Psoas muscle (tissue), 8 donors: ENCODE results near the gene EHD4. TPM values are rescaled to one million over a fixed set of nuclear protein-coding genes. Genes with fewer than 3 reads are reported as not detected.

ENCODE experiments used
- ATAC-seq, 4 donors: fragments of 200-7000 bp; cut with Tn5 transposase; one replicate each; pipeline ENCODE4 v1.9.1; 2020; ENCODE audit warnings: moderate library complexity in 3 of 4, mild to moderate bottlenecking in 2 of 4
- DNase-seq, 2 donors: peaks; one replicate each; pipeline ENCODE4 v3.0.0-alpha.2; 2020
- H3K27ac ChIP-seq: fragments of 200-600 bp; one replicate; pipeline ENCODE4 v1.8.0; 2022
- H3K27me3 ChIP-seq, 3 donors: fragments of 200-600 bp in 1 of 3; one replicate each; pipeline versions ENCODE4 v1.6.1 to v1.8.0; 2013 to 2022; ENCODE audit warnings: low read length in 2 of 3, mild to moderate bottlenecking in 2 of 3, moderate library complexity in 1 of 3; ENCODE audit not compliant: insufficient read depth in 3 of 3
- H3K36me3 ChIP-seq, 2 donors: fragments of 200-600 bp in 1 of 2; one replicate each; pipeline versions ENCODE4 v1.6.1 to v1.8.0; 2013 to 2022; ENCODE audit warnings: low read depth in 1 of 2, mild to moderate bottlenecking in 1 of 2, moderate library complexity in 1 of 2; ENCODE audit not compliant: insufficient read depth in 1 of 2
- H3K4me1 ChIP-seq: fragments of 200-600 bp; one replicate; pipeline ENCODE4 v1.8.0; 2022
- H3K4me3 ChIP-seq: fragments of 200-600 bp; one replicate; pipeline ENCODE4 v1.8.0; 2022; ENCODE audit warnings: mild to moderate bottlenecking
- H3K9me3 ChIP-seq: fragments of 200-600 bp; one replicate; pipeline ENCODE4 v1.8.0; 2022
- WGBS, 3 donors: extraction: QIAGEN DNeasy Blood & Tissue Kit; methylation state at CpG; one replicate each; pipeline versions ENCODE4 v1.1.6 to v1.1.7; 2013; 5-methylcytosine and 5-hydroxymethylcytosine counted together
- intact Hi-C, 2 donors: fragments of 100-400 bp; cut with DNase I; formaldehyde crosslinking; loops; one replicate each; pipeline versions ENCODE4 v1.11.0 to v1.14.2; 2022
- polyA plus RNA-seq, 3 donors: library from polyadenylated mRNA; stranded (reverse); fragments of 200-250 nt; gene quantifications; one replicate each; pipeline ENCODE4 v1.2.3, GENCODE V29; 2013
- total RNA-seq, 4 donors: library from RNA; stranded (reverse); fragmentation: NEBNext Ultra II Directional in 2 of 4; extraction: Animal tissue kit (Norgen Biotek cat#: 25700) in 2 of 4; gene quantifications; one replicate each; pipeline versions ENCODE4 v1.2.1 to v1.2.4, GENCODE V29; 2021 to 2023
- TF ChIP-seq, protein P1 (sequence below): fragments of 200-600 bp; IDR thresholded peaks from one replicate; pipeline ENCODE4 v1.8.0; 2022; ENCODE audit warnings: antibody characterized with exemption
- donor health status: healthy with polysubstance abuse.
- donor health status: DM: no; HTN: no; CAD: no; lungs with moderate emphysema.
- donor health status: Bipolar disorder and iron deficiency.
- donor health status: healthy.
- donor health status: DM: yes; HTN: yes; CAD: no.
- donor health status: DM: no; HTN: no; CAD: no.
- donor health status: DM: no; HTN: no; CAD: no.
- donor health status: DM: yes; HTN: yes; CAD: no.

Gene EHD4
- total and polyA plus RNA-seq, 7 donors, result 1.7 to 9.6 (median 5.3) TPM

DNA sequence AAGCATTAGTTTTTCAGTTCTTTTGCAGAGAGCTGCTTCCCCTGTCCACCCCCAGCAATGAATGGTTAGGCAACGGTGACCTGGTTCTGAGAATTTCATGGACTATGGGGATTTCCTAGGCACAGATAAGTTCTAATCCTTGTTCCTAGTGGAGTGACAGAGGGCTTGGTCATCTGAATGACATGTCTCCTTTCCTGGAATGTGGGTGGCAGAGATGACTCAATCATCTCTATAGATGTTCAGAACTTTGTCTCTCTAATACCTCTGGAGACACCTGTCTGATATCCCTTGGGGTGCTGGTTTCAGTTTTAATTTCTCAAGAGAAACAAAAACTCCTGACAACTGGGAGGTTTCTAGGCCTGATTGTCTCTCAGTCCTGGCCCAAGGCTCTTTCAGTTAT is 38.1 kb upstream of the EHD4 start:
- H3K9me3 ChIP-seq, result no peaks in the 10 kb centered on the region
- ATAC-seq, result peak in 2 of 4 donors; percentile 39 to 58
- no peak overlapping the region for H3K4me3 ChIP-seq
- WGBS, 3 donors, result 54 to 93% (median 83%) methylated on average over 1 of the region's 1 CpG
- TF ChIP-seq, protein P1, sequence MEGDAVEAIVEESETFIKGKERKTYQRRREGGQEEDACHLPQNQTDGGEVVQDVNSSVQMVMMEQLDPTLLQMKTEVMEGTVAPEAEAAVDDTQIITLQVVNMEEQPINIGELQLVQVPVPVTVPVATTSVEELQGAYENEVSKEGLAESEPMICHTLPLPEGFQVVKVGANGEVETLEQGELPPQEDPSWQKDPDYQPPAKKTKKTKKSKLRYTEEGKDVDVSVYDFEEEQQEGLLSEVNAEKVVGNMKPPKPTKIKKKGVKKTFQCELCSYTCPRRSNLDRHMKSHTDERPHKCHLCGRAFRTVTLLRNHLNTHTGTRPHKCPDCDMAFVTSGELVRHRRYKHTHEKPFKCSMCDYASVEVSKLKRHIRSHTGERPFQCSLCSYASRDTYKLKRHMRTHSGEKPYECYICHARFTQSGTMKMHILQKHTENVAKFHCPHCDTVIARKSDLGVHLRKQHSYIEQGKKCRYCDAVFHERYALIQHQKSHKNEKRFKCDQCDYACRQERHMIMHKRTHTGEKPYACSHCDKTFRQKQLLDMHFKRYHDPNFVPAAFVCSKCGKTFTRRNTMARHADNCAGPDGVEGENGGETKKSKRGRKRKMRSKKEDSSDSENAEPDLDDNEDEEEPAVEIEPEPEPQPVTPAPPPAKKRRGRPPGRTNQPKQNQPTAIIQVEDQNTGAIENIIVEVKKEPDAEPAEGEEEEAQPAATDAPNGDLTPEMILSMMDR, result no peak
- no peaks in the 10 kb centered on the region for H3K27me3 ChIP-seq
- H3K27ac ChIP-seq, result no peak overlapping the region
- H3K4me1 ChIP-seq, result no peaks in the 10 kb centered on the region
- intact Hi-C loops, result no loop called here
- H3K36me3 ChIP-seq, result no peaks in the 10 kb centered on the region
- no peak for DNase-seq

DNA sequence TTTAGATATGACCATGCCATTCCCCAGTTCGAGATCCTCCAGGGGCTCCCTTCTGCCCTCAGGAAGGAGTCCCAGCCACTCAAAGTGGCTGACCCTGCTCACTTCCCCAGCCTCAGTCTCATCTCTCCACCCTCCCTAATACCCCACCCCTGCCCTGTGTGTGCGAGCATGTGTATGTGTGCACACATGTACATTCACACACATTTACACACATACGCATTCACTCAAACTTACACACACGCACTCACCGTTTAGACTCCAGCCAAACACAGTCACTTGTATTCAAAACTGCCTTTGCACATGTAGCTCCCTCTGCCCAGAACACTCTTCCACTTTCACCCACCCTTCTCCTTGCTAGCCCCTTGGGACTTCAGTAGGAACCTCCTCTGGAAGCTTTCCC is 37.1 kb upstream of the EHD4 start:
- peak in 1 of 2 donors; percentile 3 for DNase-seq
- H3K27ac ChIP-seq, result no peak overlapping the region
- 86 to 96% (median 92%) methylated on average over 5 of the region's 5 CpGs for WGBS, 3 donors
- H3K4me1 ChIP-seq, result no peaks in the 10 kb centered on the region
- intact Hi-C loops, result no loop called here
- TF ChIP-seq, protein P1, result no peak
- no peaks in the 10 kb centered on the region for H3K27me3 ChIP-seq
- H3K4me3 ChIP-seq, result no peak overlapping the region
- peak in 1 of 4 donors; percentile 5 for ATAC-seq
- no peaks in the 10 kb centered on the region for H3K9me3 ChIP-seq
- no peaks in the 10 kb centered on the region for H3K36me3 ChIP-seq

DNA sequence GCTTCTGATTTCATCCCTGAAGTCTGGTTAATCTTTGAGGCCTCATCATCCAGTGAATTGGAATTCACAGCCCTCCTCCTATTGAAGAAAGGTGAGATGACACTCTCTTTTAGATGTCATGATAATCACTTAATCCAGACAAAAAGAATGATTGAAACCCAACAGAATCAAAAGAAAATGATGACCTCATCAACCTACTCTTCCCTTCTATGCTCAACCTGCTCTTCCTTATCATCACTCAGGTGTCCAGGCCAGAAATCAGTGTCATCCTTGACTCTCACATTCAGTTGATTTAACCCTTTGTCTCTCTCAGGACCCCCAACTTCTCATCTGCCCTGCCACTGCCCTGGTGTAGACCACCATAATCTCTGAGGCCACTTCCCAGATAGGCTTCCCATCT is 36.7 kb upstream of the EHD4 start:
- Histone ChIP-seq H3K36me3 (no peaks in the 10 kb centered on the region), H3K27me3 (no peaks in the 10 kb centered on the region), H3K9me3 (no peaks in the 10 kb centered on the region), H3K27ac (no peak overlapping the region), H3K4me1 (no peaks in the 10 kb centered on the region), H3K4me3 (no peak overlapping the region)
- TF ChIP-seq, protein P1, result no peak
- DNase-seq, result no peak
- intact Hi-C loops, result no loop called here
- no peak for ATAC-seq

DNA sequence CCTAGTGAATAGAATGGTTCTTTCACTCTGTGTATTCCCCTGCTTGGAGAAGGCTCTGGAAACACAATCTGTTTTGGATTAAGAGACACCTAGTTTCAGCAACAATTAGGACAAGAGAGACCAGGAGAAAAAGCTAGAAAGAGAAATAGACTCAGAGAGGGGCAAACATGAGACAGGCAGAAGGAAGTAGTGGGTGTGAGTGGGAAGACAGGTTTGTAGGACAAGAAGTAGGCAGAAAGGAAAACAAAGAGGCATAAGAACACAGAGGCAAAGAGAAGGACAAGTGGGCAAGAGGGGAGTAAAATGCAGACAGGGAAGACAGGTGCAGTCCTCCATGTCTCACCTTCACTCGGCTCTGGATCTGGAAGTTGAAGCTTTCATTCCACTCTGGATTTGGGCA is 35.0 kb upstream of the EHD4 start:
- no peaks in the 10 kb centered on the region for H3K9me3 ChIP-seq
- intact Hi-C loops, result no loop called here
- H3K36me3 ChIP-seq, result no peaks in the 10 kb centered on the region
- 82 to 94% (median 93%) methylated on average over 1 of the region's 1 CpG for WGBS, 3 donors
- H3K27me3 ChIP-seq, result no peaks in the 10 kb centered on the region
- TF ChIP-seq, protein P1, result no peak
- H3K4me3 ChIP-seq, result no peak overlapping the region
- no peak overlapping the region for H3K27ac ChIP-seq
- ATAC-seq, result no peak
- H3K4me1 ChIP-seq, result no peaks in the 10 kb centered on the region
- DNase-seq, result no peak

DNA sequence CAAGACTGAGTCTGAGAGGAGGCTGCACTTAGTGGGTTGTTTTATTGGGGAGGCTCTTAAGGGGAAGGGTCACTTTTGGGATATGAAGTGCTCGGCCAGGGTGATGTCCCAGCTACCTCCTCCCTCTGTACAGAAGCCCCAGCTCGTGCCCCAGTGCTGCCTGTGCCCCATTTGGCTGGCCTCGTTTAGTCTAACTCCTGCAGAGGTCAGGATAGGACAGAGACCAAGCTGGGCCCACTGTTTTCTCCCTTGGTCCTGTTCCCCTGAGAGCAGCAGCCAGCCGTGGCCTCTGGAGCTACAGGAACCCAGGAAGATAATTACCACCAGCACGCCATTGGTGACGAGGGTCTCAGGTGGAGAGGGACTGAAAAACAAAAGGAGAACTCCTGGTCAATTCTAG is 30.0 kb upstream of the EHD4 start:
- H3K4me1 ChIP-seq, result no peaks in the 10 kb centered on the region
- TF ChIP-seq, protein P1, result no peak
- 42 to 51% (median 48%) methylated on average over 6 of the region's 6 CpGs for WGBS, 3 donors
- no peaks in the 10 kb centered on the region for H3K9me3 ChIP-seq
- DNase-seq (peak in 1 of 2 donors; percentile 57), ATAC-seq (peak in 3 of 4 donors; percentile 61 to 81 (median 74))
- intact Hi-C loops, result no loop called here
- H3K27me3 ChIP-seq, result no peaks in the 10 kb centered on the region
- no peak overlapping the region for H3K4me3 ChIP-seq
- H3K36me3 ChIP-seq, result no peaks in the 10 kb centered on the region
- no peak overlapping the region for H3K27ac ChIP-seq
